ENCODE measurements around the gene CENPT.

Gene CENPT

DNA sequence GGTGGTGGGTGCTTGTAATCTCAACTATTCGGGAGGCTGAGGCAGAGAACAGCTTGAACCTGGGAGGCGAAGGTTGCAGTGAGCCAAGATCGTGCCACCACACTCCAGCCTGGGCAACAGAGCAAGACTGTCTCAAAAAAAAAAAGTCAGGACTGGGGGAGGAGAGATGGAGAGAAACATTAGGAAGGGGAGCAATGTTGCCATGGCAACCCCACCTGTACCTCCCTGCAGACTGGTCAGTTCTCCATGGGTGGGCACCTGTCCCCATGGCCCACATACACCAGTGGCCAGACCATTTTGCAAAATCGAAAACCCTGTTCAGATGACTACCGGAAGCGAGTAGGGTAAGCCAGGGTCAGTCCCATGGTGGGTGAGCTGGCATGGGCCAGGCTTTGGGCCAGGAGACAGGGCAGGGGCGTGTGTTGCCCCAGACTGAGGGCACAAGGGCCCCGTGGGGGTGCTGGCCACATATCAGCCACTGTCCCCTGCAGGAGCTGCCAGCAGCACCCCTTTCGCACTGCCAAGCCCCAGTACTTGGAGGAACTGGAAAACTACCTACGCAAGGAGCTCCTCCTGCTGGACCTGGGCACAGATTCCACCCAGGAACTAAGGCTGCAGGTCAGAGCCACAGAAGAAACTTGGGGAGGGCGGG is 26.8 kb downstream of the CENPT start:
- Histone ChIP-seq H3K9me3 (ENCODE audit: control insufficient read depth, low read length) (no peaks in the 10 kb centered on the region), H3K4me1 (ENCODE audit: control insufficient read depth, insufficient read depth, low read length, poor library complexity, severe bottlenecking) (no peaks in the 10 kb centered on the region), H3K27me3 (replicated peaks; ENCODE audit: control insufficient read depth, insufficient read depth, low read length, poor library complexity, severe bottlenecking) (no peaks in the 10 kb centered on the region), H3K36me3 (ENCODE audit: control insufficient read depth, insufficient read depth, low read length) (no peaks in the 10 kb centered on the region), H3K27ac (ENCODE audit: insufficient read depth, low read length, poor library complexity, severe bottlenecking) (no peak overlapping the region), H3K4me3 (ENCODE audit: insufficient read depth, low read depth, low read length, poor library complexity, severe bottlenecking) (no peak overlapping the region)
- no peak for DNase-seq

DNA sequence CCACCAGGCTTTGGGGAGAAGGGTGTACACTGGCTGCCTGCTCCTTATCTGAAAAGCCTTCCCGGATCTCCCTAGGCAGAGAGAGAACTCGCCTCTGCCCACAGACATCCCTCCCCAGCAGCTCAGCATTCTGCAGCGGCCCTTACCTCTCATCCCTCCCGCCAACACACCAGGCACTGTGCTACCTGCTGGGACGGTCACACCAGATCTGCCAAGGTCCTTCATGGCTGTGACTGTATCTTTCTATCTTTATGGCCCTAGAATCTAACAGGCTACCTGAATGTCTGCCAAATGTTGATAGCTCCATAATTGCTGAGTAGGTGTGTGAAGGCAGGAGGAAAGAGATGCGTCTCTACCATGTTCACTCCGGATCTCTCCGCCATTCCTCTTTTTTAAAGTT is 32.9 kb downstream of the CENPT start:
- Histone ChIP-seq H3K9me3 (ENCODE audit: control insufficient read depth, low read length) (no peaks in the 10 kb centered on the region), H3K4me3 (ENCODE audit: insufficient read depth, low read depth, low read length, poor library complexity, severe bottlenecking) (no peak overlapping the region), H3K4me1 (ENCODE audit: control insufficient read depth, insufficient read depth, low read length, poor library complexity, severe bottlenecking) (no peaks in the 10 kb centered on the region), H3K27ac (ENCODE audit: insufficient read depth, low read length, poor library complexity, severe bottlenecking) (no peak overlapping the region), H3K36me3 (ENCODE audit: control insufficient read depth, insufficient read depth, low read length) (no peaks in the 10 kb centered on the region), H3K27me3 (replicated peaks; ENCODE audit: control insufficient read depth, insufficient read depth, low read length, poor library complexity, severe bottlenecking) (no peaks in the 10 kb centered on the region)
- no peak for DNase-seq

GRCh38 chr16:67811899-67812298 is 35.6 kb downstream of the CENPT start:
- Histone ChIP-seq H3K4me1 (ENCODE audit: control insufficient read depth, insufficient read depth, low read length, poor library complexity, severe bottlenecking) (peaks cover 4% of the 10 kb centered on the region), H3K27ac (ENCODE audit: insufficient read depth, low read length, poor library complexity, severe bottlenecking) (no peak overlapping the region), H3K36me3 (ENCODE audit: control insufficient read depth, insufficient read depth, low read length) (no peaks in the 10 kb centered on the region), H3K27me3 (replicated peaks; ENCODE audit: control insufficient read depth, insufficient read depth, low read length, poor library complexity, severe bottlenecking) (no peaks in the 10 kb centered on the region), H3K4me3 (ENCODE audit: insufficient read depth, low read depth, low read length, poor library complexity, severe bottlenecking) (no peak overlapping the region), H3K9me3 (ENCODE audit: control insufficient read depth, low read length) (no peaks in the 10 kb centered on the region)
- no peak for DNase-seq

DNA sequence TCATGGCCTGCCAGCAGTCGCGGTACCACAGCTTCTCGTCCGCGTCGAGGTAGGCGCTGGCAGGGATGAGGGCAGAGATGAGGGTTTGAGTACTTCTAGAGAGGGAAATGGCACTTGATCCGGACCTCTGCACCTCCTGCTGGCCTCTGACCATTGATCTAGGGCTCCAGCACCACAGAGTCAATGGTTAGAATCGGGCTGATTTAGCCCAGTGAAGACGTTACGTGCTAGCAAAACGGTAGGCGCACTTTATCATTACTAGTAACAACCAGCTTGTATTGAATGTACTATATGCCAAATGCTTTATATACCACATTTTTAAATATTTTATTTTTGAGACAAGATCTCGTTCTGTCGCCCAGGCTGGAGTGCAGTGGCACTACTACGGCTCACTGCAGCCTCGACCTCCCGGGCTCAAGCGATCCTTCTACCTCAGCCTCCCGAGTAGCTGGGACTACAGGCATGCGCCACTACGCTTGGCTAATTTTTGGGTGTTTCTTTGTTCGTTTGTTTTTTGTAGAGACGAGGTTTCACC is 40.3 kb downstream of the CENPT start:
- no peaks in the 10 kb centered on the region for H3K27me3 ChIP-seq (replicated peaks; ENCODE audit: control insufficient read depth, insufficient read depth, low read length, poor library complexity, severe bottlenecking)
- peak overlapping the region; percentile 68 for H3K27ac ChIP-seq (ENCODE audit: insufficient read depth, low read length, poor library complexity, severe bottlenecking)
- H3K36me3 ChIP-seq (ENCODE audit: control insufficient read depth, insufficient read depth, low read length) = no peaks in the 10 kb centered on the region
- H3K4me1 ChIP-seq (ENCODE audit: control insufficient read depth, insufficient read depth, low read length, poor library complexity, severe bottlenecking) = peaks cover 24% of the 10 kb centered on the region
- H3K4me3 ChIP-seq (ENCODE audit: insufficient read depth, low read depth, low read length, poor library complexity, severe bottlenecking) = peak overlapping the region; percentile 98
- H3K9me3 ChIP-seq (ENCODE audit: control insufficient read depth, low read length) = no peaks in the 10 kb centered on the region
- no peak for DNase-seq

DNA sequence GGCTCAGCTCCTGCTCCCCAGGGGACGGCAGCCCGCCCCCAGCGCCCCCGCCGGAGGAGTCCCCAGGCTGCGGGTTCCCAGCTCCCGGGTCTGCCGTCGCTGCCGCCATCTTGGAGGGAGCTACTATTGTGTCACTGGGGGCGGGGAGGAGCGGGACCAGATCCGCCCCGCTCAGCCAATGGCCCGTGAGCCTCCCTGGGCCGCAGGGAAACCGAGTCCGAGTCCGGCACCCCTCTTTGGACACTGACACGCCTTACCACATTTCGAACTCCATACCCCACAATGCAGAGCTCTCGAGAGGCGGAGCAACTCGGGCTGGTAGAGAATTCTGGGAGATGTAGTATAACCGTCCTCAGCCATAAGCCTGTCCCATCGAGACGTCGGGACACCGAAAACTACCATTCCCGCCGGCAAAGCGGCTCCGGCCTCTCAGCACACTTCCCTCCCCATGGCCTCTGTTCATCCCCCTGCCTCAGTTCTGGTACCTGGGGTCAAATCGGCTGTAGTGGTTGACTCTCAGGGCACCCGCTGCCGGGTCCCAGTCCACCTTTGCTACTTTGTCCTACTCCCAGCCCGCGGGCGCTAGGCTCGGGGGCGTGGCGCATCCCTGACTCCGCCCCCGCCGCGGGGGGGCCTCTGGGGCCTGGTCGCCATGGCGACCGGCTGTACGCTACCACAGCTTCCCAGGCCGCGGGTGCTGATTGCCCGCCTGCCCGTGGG is 40.9 kb downstream of the CENPT start, which contains the start of the genes RANBP10 and TSNAXIP1:
Gene RANBP10, minus strand, starts transcription at position 133 of the 720 bp plus-strand sequence. Its CDS starts 24 bp downstream, at position 109.
Gene TSNAXIP1, plus strand, starts transcription at position 462 of the 720 bp plus-strand sequence. CDS start 261 bp downstream, outside the sequence.
- no peaks in the 10 kb centered on the region for H3K36me3 ChIP-seq (ENCODE audit: control insufficient read depth, insufficient read depth, low read length)
- peak within 1 kb of the TSS; percentile 98 for H3K4me3 ChIP-seq (ENCODE audit: insufficient read depth, low read depth, low read length, poor library complexity, severe bottlenecking)
- H3K4me1 ChIP-seq (ENCODE audit: control insufficient read depth, insufficient read depth, low read length, poor library complexity, severe bottlenecking) = peaks cover 29% of the 10 kb centered on the region

GRCh38 chr16:67805718-67806427 is 41.6 kb downstream of the CENPT start:
- Histone ChIP-seq H3K27ac (ENCODE audit: insufficient read depth, low read length, poor library complexity, severe bottlenecking) (peak overlapping the region; percentile 68), H3K36me3 (ENCODE audit: control insufficient read depth, insufficient read depth, low read length) (no peaks in the 10 kb centered on the region), H3K27me3 (replicated peaks; ENCODE audit: control insufficient read depth, insufficient read depth, low read length, poor library complexity, severe bottlenecking) (no peaks in the 10 kb centered on the region), H3K4me3 (ENCODE audit: insufficient read depth, low read depth, low read length, poor library complexity, severe bottlenecking) (peak overlapping the region; percentile 98), H3K4me1 (ENCODE audit: control insufficient read depth, insufficient read depth, low read length, poor library complexity, severe bottlenecking) (peaks cover 36% of the 10 kb centered on the region), H3K9me3 (ENCODE audit: control insufficient read depth, low read length) (no peaks in the 10 kb centered on the region)
- no peak for DNase-seq

More for the DNA sequence above, 40.9 kb downstream of the CENPT start, which contains the start of the genes RANBP10 and TSNAXIP1:
- peak within 1 kb of the TSS; percentile 68 for H3K27ac ChIP-seq (ENCODE audit: insufficient read depth, low read length, poor library complexity, severe bottlenecking)
- DNase-seq = peak; percentile 93 to 96 (median 96)
- H3K9me3 ChIP-seq (ENCODE audit: control insufficient read depth, low read length) = no peaks in the 10 kb centered on the region
- H3K27me3 ChIP-seq (replicated peaks; ENCODE audit: control insufficient read depth, insufficient read depth, low read length, poor library complexity, severe bottlenecking) = no peaks in the 10 kb centered on the region

DNA sequence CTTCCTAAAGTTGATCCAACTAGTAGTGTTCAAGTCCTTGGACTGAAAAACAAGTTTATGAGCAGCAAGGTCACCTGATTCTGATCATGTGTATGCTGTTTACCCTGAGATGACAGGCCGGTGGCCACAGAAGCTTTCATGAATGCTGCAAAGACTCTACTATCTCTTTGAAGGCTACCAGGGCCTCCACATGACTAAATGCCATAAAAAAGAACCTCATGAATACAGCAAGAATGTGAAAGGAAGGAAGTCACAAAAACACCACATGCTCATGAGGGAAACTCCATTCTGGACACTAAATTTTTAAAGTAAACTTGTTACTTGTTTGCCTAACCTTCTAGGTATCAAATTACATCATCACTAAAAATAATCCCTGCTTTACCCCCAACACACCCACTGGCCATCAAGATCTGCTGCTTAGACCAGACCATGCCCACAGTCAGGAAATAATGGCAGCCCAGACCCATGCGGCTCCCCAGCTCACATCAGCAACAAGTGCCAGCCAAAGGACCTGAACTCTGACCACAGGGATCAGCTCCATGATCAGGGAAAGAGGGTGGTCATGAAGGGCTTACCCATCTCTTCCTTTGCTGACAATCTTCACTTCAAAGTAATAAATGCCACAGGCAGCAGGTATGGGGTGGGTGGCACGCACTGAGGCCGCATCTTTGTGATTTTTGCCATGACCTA is 42.5 kb downstream of the CENPT start:
- DNase-seq = no peak

DNA sequence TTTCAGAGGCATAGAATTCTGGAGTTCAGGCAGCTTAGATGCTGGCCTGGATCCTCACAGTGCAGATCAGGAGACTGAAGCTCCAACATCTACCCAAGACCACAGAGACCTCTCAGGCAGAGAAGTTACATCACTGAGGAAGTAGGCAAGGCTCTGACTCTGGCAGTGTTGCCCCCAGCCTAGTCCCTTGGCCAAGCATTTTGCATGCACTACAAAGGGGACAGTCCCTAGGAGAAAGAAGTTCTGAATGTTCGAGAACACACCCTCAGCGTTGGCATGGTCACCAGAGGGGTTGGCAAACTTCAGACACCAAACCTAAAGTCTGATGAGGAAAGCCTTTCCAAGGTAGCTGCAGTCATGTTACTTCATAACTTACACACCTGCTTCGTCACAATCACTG is 43.6 kb downstream of the CENPT start:
- Histone ChIP-seq H3K4me1 (ENCODE audit: control insufficient read depth, insufficient read depth, low read length, poor library complexity, severe bottlenecking) (peaks cover 36% of the 10 kb centered on the region), H3K4me3 (ENCODE audit: insufficient read depth, low read depth, low read length, poor library complexity, severe bottlenecking) (no peak overlapping the region), H3K27me3 (replicated peaks; ENCODE audit: control insufficient read depth, insufficient read depth, low read length, poor library complexity, severe bottlenecking) (no peaks in the 10 kb centered on the region), H3K36me3 (ENCODE audit: control insufficient read depth, insufficient read depth, low read length) (no peaks in the 10 kb centered on the region), H3K9me3 (ENCODE audit: control insufficient read depth, low read length) (no peaks in the 10 kb centered on the region), H3K27ac (ENCODE audit: insufficient read depth, low read length, poor library complexity, severe bottlenecking) (no peak overlapping the region)
- no peak for DNase-seq

More for the DNA sequence above, 42.5 kb downstream of the CENPT start:
- Histone ChIP-seq H3K9me3 (ENCODE audit: control insufficient read depth, low read length) (no peaks in the 10 kb centered on the region), H3K36me3 (ENCODE audit: control insufficient read depth, insufficient read depth, low read length) (no peaks in the 10 kb centered on the region), H3K4me3 (ENCODE audit: insufficient read depth, low read depth, low read length, poor library complexity, severe bottlenecking) (peak overlapping the region; percentile 98), H3K27me3 (replicated peaks; ENCODE audit: control insufficient read depth, insufficient read depth, low read length, poor library complexity, severe bottlenecking) (no peaks in the 10 kb centered on the region), H3K4me1 (ENCODE audit: control insufficient read depth, insufficient read depth, low read length, poor library complexity, severe bottlenecking) (peaks cover 36% of the 10 kb centered on the region), H3K27ac (ENCODE audit: insufficient read depth, low read length, poor library complexity, severe bottlenecking) (no peak overlapping the region)

DNA sequence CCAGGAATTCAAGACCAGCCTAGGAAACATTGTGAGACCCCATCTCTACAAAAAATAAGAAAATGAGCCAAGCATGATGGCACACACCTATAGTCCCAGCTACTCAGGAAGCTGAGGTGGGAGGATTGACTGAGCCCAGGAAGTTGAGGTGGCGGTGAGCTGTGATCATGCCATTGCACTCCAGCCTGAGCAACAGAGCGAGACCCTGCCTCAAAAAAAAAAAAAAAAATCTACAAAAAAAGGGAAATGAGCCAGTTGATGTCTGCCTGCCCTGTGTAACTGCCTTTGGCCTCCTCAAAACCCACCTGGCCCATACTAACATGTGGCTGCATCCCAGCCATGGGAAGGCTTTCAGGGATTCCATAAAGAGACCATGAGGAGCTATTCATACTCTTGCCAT is 45.6 kb downstream of the CENPT start:
- Histone ChIP-seq H3K27me3 (replicated peaks; ENCODE audit: control insufficient read depth, insufficient read depth, low read length, poor library complexity, severe bottlenecking) (no peaks in the 10 kb centered on the region), H3K4me3 (ENCODE audit: insufficient read depth, low read depth, low read length, poor library complexity, severe bottlenecking) (no peak overlapping the region), H3K27ac (ENCODE audit: insufficient read depth, low read length, poor library complexity, severe bottlenecking) (no peak overlapping the region), H3K36me3 (ENCODE audit: control insufficient read depth, insufficient read depth, low read length) (no peaks in the 10 kb centered on the region), H3K9me3 (ENCODE audit: control insufficient read depth, low read length) (no peaks in the 10 kb centered on the region), H3K4me1 (ENCODE audit: control insufficient read depth, insufficient read depth, low read length, poor library complexity, severe bottlenecking) (peaks cover 32% of the 10 kb centered on the region)
- DNase-seq = no peak
